Loucy (cell line): ENCODE data around the gene SRXN1.

Experiments used
- H2AFZ ChIP-seq: fragments of 200-600 bp; sonication (generic); 2 replicates; pipeline ENCODE4 v1.6.0; 2016; ENCODE audit warnings: antibody characterized with exemption, mild to moderate bottlenecking, low read length, moderate library complexity
- H3F3A ChIP-seq: fragments of 200-600 bp; 2 replicates; pipeline ENCODE4 v1.6.0; 2016; ENCODE audit warnings: antibody characterized with exemption, low read depth, mild to moderate bottlenecking
- H3K27me3 ChIP-seq: fragments of 200-600 bp; sonication (generic); 2 replicates; pipeline ENCODE4 v1.6.1; 2014; ENCODE audit warnings: low read length, mild to moderate bottlenecking; ENCODE audit not compliant: insufficient read depth, poor library complexity, severe bottlenecking
- H3K36me3 ChIP-seq: fragments of 200-600 bp; sonication (generic); 2 replicates; pipeline ENCODE4 v1.6.1; 2016; ENCODE audit warnings: low read length; ENCODE audit not compliant: insufficient read depth
- H3K4me1 ChIP-seq: fragments of 200-600 bp; sonication (generic); 2 replicates; pipeline ENCODE4 v1.5.1; 2014; ENCODE audit warnings: low read length, mild to moderate bottlenecking; ENCODE audit not compliant: insufficient read depth, poor library complexity, severe bottlenecking
- H3K4me2 ChIP-seq: fragments of 200-600 bp; sonication (generic); 2 replicates; pipeline ENCODE4 v1.6.0; 2014; ENCODE audit warnings: antibody characterized with exemption, low read length, low read depth, mild to moderate bottlenecking; ENCODE audit not compliant: poor library complexity, severe bottlenecking
- H3K4me3 ChIP-seq: fragments of 200-600 bp; sonication (generic); 2 replicates; pipeline ENCODE4 v1.5.1; 2014; ENCODE audit warnings: low read length, mild to moderate bottlenecking, mixed read lengths; ENCODE audit not compliant: poor library complexity, severe bottlenecking
- H3K79me2 ChIP-seq: fragments of 200-600 bp; sonication (generic); 2 replicates; pipeline ENCODE4 v1.6.1; 2014; ENCODE audit warnings: low read length; ENCODE audit not compliant: insufficient read depth
- H3K9ac ChIP-seq: fragments of 200-600 bp; sonication (generic); 2 replicates; pipeline ENCODE4 v1.6.0; 2014; ENCODE audit warnings: mild to moderate bottlenecking, low read depth, low read length, moderate library complexity; ENCODE audit not compliant: poor library complexity, severe bottlenecking
- H3K9me2 ChIP-seq: fragments of 200-600 bp; sonication (generic); replicated peaks from 2 replicates; pipeline ENCODE4 v1.6.1; 2016; ENCODE audit warnings: low read depth, low read length, mixed read lengths
- H3K9me3 ChIP-seq: fragments of 200-600 bp; sonication (generic); 2 replicates; pipeline ENCODE4 v1.6.1; 2014; ENCODE audit warnings: mild to moderate bottlenecking, antibody characterized with exemption, low read length, low read depth; ENCODE audit not compliant: insufficient read depth
- H4K20me1 ChIP-seq: fragments of 200-600 bp; sonication (generic); 2 replicates; pipeline ENCODE4 v1.6.0; 2014; ENCODE audit warnings: antibody characterized with exemption, low read length, mild to moderate bottlenecking; ENCODE audit not compliant: insufficient read depth, poor library complexity, severe bottlenecking
- CTCF ChIP-seq: fragments of 200-600 bp; sonication (generic); conservative IDR thresholded peaks from 2 replicates; pipeline ENCODE4 v1.5.1; 2014; ENCODE audit warnings: mild to moderate bottlenecking, antibody characterized with exemption, low read length
- EZH2phosphoT487 ChIP-seq: fragments of 200-600 bp; IDR thresholded peaks from 2 replicates; pipeline ENCODE4 v1.6.1; 2018; ENCODE audit warnings: antibody characterized with exemption, mild to moderate bottlenecking, moderate library complexity, borderline replicate concordance

Gene SRXN1

GRCh38 chr20:646868-647233 lies 6.1 kb downstream of the SRXN1 start:
- no peak overlapping the region for H3K9ac ChIP-seq
- no peak overlapping the region for H3K4me3 ChIP-seq
- H2AFZ ChIP-seq = no peak overlapping the region
- no peaks in the 10 kb centered on the region for H4K20me1 ChIP-seq
- no peak for TF ChIP-seq EZH2phosphoT487
- TF ChIP-seq CTCF = no peak
- H3F3A ChIP-seq = no peaks in the 10 kb centered on the region
- no peak overlapping the region for H3K4me2 ChIP-seq
- no peaks in the 10 kb centered on the region for H3K79me2 ChIP-seq
- no peaks in the 10 kb centered on the region for H3K9me2 ChIP-seq
- no peaks in the 10 kb centered on the region for H3K9me3 ChIP-seq
- H3K4me1 ChIP-seq = peaks cover 3% of the 10 kb centered on the region
- H3K27me3 ChIP-seq = no peaks in the 10 kb centered on the region
- H3K36me3 ChIP-seq = no peaks in the 10 kb centered on the region

GRCh38 chr20:646107-646867 lies 6.7 kb downstream of the SRXN1 start:
- H2AFZ ChIP-seq = peak overlapping the region; percentile 90; the same call in 1 of the 2 replicates
- H3K4me1 ChIP-seq = peaks cover 3% of the 10 kb centered on the region
- peak overlapping the region; percentile 33 for H3K9ac ChIP-seq
- TF ChIP-seq CTCF (no peak), EZH2phosphoT487 (no peak)
- H3K4me2 ChIP-seq = no peak overlapping the region
- H3K27me3 ChIP-seq = no peaks in the 10 kb centered on the region
- H3K4me3 ChIP-seq = no peak overlapping the region
- H3K9me3 ChIP-seq = no peaks in the 10 kb centered on the region
- H4K20me1 ChIP-seq = no peaks in the 10 kb centered on the region
- no peaks in the 10 kb centered on the region for H3K79me2 ChIP-seq
- H3F3A ChIP-seq = no peaks in the 10 kb centered on the region
- no peaks in the 10 kb centered on the region for H3K36me3 ChIP-seq
- H3K9me2 ChIP-seq = no peaks in the 10 kb centered on the region

- H3K4me3 ChIP-seq = no peak overlapping the region
- no peaks in the 10 kb centered on the region for H3K27me3 ChIP-seq
- no peaks in the 10 kb centered on the region for H3K79me2 ChIP-seq
- TF ChIP-seq CTCF (peak; percentile 98), EZH2phosphoT487 (no peak)
- no peaks in the 10 kb centered on the region for H4K20me1 ChIP-seq
- H3K4me1 ChIP-seq = peaks cover 3% of the 10 kb centered on the region
- no peaks in the 10 kb centered on the region for H3K9me2 ChIP-seq
- peak overlapping the region; percentile 33 for H3K9ac ChIP-seq
- peak overlapping the region; percentile 90 for H2AFZ ChIP-seq
- no peaks in the 10 kb centered on the region for H3K9me3 ChIP-seq
- H3K36me3 ChIP-seq = no peaks in the 10 kb centered on the region
- peak overlapping the region; percentile 35 for H3K4me2 ChIP-seq
- H3F3A ChIP-seq = 0 out of 2 replicates have a peak, but pooled peaks cover 3% of the 10 kb centered on the region
These were observed 7.5 kb downstream of the SRXN1 start for GRCh38 chr20:645318-646106.
